Endometrial microvascular endothelial cells (primary cell): ENCODE measurements around the gene NXPH3. TPM values are rescaled to one million over a fixed set of nuclear protein-coding genes. Genes with fewer than 3 reads are reported as not detected.

ENCODE experiments used
- in situ Hi-C: cut with HindIII; loops from 2 replicates; pipeline ENCODE4 v1.10.0; 2017; ENCODE audit warnings: low sequenced_read_pairs, low pct_unique_long_range_greater_than_20kb; ENCODE audit errors: inconsistent ontology term
- total RNA-seq: library from RNA; depleted of rRNA; stranded (reverse); fragments of >200 nt; gene quantifications from one replicate; pipeline ENCODE4 v1.2.3, GENCODE V29; 2015; ENCODE audit errors: inconsistent ontology term

The NXPH3 gene
- total RNA-seq, 1 donor from 2014 or later: 1.3 TPM

DNA sequence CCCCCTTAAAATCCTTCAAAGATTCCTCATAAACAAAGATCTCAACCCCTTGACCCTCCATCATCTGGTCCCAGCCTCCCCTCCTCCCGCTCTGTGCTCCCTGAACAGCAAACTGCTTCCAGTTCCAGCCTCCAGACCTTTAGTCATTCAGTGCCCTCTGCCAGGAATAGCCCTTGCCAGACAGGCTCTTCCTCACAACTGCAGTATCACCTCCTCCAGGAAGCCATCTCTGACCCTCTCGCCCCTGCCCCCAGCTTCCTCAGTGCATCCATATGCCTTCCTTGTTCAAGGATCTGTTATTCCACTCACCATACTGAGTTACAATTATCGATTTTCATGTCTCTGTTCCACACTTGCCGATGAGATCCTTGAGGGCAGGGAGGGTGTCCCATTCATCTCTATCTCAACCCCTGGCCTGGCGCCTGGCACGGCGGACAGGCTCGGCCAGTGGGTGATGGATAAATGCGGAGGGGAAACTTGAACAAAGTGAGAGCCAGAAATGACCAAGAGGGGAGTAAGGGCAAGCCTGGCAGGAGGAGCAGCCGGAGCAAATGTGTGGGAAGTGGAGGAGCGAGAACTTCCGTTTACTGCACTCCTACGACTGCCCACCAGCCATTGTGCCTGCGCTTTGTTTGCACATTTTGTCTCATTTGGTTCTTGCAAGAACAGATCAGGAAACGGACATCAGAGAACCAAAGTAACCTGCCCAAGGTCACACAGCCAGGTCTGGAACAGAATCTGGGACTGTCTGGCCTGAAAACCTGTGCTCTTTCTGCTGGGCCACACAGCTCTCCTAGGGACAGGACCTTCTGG lies 2.0 kb upstream of the NXPH3 start:
- in situ Hi-C loops: no loop called here

GRCh38 chr17:49574323-49574781 lies 1.3 kb upstream of the NXPH3 start:
- in situ Hi-C loops: no loop called here

- in situ Hi-C loops: no loop called here
Measured at GRCh38 chr17:49574945-49575678, 559 bp upstream of the NXPH3 start.

DNA sequence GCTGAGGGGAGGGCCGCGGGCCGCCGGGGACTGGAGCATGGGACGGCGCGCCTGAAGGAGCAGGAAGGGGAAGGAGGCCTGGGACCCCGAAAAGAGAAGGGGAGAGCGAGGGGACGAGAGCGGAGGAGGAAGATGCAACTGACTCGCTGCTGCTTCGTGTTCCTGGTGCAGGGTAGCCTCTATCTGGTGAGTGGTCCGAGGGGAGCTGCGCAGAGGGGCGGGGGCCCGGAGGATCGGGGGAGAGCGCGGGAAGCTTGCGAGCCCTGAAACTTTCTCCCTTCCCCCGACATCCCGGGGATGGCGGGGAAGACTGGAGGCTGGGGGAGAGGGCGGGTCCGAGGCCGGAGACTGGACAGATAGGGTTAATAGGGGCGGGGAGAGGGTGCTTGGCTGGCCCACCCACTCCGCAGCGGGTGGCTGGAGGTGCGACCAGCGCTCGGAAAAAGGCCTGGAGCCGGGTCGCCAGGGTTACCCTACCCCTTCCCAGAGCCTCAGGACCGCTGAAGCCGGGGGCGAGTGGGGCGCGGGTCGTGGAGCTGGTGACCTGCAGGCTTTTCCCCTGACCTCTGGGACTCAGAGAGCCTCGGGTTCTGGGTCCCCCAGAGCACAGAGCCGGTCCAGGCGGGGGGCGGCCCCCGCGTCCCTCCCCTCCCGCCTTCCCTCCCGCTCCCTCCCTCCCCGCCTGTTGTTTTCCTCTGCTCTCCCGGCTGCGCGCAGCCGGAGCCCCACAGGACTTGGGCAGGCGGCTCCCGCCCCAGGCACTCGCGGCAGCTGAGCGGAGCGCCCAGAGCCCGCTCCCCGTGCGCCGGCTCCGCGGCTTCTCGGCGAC lies 631 bp downstream of the NXPH3 start:
- in situ Hi-C loops: no loop called here

GRCh38 chr17:49576917-49577649 lies 1.4 kb downstream of the NXPH3 start:
- in situ Hi-C loops: no loop called here

DNA sequence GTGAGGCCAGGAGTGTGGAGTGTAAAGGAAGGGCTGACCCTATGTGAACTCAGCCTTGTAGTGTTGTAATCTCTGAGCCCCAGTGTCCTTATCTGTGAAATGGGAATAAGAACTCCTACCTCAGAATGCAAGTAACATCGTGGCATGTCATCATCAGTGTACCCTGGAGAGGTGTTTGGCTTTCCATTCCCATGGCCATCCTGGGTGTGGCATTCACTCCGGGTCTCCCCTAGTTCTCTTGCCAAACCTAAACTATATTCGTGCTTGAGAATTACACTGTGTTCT lies 1.9 kb downstream of the NXPH3 start:
- in situ Hi-C loops: no loop called here

DNA sequence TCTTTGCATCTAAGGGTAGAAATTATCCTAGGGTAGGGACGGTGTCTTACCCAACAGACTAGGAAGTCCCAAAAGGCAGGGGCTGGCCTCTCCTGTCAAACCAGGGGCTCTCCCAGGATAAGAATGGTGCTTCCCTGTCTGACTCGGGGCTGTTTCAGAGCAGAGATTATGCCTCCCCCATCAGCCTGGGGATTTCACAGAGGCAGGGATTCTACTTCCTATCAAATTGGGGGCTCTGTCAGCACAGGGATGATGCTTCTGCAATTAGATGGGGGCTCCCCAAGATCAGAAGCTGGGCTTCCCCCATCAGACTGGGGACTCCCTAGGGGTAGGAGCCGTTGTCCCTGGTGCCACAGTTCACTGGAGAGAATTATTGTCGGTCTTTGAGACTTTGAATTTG lies 2.3 kb downstream of the NXPH3 start:
- in situ Hi-C loops: no loop called here

- in situ Hi-C loops: no loop called here
Measured at GRCh38 chr17:49578414-49578813, 2.7 kb downstream of the NXPH3 start.

GRCh38 chr17:49578952-49579500 lies 3.4 kb downstream of the NXPH3 start:
- in situ Hi-C loops: no loop called here

DNA sequence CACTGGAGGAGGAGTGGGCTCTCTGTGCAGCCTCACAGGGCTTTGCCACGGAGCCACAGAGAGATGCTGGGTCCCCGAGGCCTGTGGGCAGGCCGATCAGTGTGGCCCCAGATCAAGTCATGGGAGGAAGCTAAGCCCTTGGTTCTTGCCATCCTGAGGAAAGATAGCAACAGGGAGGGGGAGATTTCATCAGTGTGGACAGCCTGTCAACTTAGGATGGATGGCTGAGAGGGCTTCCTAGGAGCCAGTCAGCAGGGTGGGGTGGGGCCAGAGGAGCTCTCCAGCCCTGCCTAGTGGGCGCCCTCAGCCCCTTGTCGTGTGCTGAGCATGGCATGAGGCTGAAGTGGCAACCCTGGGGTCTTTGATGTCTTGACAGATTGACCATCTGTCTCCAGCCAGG lies 3.9 kb downstream of the NXPH3 start:
- in situ Hi-C loops: no loop called here

- in situ Hi-C loops: no loop called here
Measured at GRCh38 chr17:49580055-49580721, 4.5 kb downstream of the NXPH3 start.

DNA sequence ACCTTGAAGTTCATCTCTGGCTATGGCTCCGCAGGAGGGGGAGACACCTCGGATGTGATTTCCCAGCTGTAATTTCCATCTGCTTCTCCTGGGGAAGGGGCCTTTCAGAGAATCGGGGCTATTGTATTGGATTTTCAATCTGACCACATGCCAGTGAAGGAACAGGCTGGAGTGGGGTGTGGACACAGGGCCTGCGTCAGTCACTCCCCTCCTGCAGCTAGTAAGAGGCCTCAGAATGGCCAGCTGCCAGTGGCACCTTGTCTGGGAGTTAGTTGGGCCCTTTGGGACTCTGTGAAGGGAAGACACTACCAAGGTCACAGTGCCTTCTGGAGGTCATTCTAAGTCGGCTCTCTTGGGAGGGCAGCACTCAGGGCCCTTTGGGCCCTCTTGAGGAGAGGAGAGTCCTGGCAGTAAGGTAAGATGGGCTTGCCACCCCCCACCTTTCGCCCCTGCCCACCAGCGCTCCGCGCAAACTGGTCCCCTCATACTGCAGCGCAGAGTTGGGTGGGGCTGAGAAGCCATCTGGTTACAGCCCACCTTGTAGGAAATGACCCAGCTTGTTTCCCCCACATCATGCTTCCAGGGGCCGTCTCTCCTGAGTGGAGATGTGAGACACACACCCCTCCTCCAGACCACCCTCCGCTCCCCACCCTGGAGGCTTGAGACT lies 5.4 kb downstream of the NXPH3 start:
- in situ Hi-C loops: no loop called here

GRCh38 chr17:49581648-49581998 lies 6.0 kb downstream of the NXPH3 start:
- in situ Hi-C loops: no loop called here

DNA sequence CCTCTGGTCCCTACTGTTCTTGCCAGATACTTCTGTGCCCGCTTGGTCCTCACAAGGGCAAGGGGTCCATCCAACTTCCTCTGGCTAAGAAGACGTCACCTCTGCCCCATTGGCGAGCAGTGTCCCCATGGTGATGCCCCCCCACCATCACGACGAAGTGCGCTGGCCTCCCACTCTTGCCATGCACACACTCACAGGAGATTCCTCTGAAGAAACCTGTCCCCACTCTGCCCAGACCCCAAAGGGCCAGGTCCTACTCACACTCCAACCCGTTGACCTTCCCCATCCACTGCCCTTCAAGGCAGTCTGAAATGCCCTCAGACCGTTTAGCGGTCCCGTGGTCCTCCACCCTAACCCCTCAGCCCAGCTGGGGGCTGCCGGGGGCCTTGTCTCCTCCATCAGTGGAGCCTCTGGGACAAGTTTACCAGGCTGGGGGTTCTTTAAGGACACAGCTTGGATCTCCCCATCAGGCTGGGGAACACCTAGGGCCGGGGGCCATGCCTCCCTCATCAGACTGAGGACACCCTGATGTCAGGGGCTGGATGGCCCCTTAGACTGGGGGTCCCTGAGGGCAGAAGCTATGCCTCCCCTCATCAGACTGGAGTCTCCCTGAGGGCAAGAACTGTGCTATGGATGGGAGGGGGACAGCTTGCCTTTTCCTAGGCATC lies 6.5 kb downstream of the NXPH3 start:
- in situ Hi-C loops: no loop called here

GRCh38 chr17:49582789-49583188 lies 7.1 kb downstream of the NXPH3 start:
- in situ Hi-C loops: no loop called here

- in situ Hi-C loops: no loop called here
Measured at GRCh38 chr17:49583226-49583625, 7.6 kb downstream of the NXPH3 start.

DNA sequence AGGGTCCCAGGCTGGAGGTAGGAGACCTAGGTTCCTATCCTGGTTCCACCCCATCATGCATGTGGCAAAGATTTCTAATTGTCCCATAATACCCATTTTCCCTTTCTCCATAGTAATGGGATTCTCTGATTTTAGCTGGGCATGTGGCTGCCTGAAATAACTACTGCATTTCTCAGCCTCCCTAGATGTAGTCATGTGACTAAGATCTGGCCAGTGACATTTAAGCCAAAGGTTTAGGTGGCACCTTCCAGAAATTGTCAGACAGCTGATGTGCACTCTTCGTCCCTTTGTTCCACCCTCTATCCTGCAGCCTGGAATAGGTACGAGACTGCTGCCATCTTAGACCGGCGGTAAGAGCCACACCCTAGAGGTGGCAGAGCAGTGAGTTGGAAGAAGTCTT lies 8.2 kb downstream of the NXPH3 start:
- in situ Hi-C loops: no loop called here
